GM19463 (cell line): ENCODE results near the gene B3GAT3.
"Not testable (repeated sequence)": the region's sequence is repeated elsewhere in the genome, so short reads cannot be mapped to it uniquely, and the experiment has no call there.

Experiments used
- ATAC-seq: cut with Tn5 transposase; IDR thresholded peaks from one replicate; pipeline ENCODE4 v1.9.1; 2021; ENCODE audit warnings: mild to moderate bottlenecking, moderate library complexity; ENCODE audit not compliant: unreplicated experiment

B3GAT3 gene

DNA sequence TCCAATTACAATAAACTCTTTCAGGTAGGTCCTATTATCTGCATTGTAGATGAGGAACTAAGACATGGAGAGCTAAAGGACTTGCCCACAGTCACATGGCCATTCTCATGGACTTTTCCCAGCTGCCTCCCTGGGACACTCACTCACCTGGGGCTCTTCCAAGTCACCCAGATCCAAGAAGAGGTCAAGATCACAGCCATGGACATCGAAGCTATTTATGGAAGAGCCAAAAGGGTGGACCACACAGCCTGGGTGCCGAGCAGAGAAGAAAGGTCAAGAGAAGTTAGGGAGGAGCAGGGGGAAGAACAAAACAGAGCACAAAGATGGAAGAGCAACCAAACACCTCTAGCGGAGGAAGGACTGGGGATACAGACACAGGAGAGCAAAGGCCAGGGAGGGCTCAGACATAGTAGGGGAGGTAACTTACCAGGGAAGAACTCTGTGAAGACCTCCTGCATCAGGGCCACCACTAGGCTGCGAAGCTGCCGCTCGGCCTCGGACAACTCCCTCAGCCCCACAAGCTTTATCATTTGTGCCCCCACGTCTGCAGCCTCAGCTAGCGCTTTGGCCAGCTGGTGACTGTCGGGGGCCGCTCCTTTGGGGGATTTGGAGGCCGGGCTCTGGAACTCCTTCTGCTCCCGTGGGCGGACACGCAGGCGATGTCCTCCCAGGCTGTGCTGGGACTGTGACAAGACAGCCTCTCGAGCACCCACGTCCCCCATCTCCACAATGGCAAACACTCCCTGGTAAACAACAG is 40.6 kb downstream of the B3GAT3 start:
- ATAC-seq, result no peak

DNA sequence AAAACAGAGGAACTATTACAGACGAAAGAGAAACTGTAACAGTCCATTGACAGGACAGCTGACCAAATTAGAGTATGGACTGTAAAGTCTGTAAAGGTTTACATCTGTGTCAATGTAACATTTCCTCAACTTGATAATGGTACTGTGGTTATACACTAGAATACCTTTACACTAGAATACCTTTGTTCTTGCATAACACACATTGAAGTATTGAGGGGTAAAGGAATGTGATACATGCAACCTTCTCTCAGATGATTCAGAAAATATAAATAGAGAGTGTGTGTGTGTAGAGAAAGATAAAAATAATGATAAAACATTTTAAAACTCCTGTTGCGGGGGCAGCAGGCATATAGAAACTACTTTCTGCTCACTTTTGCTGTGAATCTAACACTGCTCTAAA is 42.5 kb downstream of the B3GAT3 start:
- no peak for ATAC-seq

DNA sequence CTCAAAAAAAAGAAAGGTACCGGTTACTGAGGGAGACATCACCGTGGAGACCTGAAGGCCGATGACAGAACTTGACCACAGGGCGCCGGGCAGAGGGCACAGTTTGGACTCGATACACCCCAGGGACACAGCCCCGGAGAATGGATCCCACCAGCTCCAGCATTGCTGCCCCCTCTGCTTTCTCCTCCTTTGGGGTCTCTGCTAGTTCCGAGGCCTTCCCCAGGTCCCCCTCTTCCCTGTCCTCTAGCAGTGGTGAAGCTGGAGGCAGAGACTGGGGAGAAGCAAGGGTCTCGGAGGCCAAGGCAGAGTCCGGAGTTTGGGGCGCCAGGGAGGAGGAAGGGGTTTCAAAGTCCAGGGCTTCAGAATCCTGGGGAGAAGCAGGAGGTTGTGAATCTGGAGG is 43.2 kb downstream of the B3GAT3 start:
- no peak for ATAC-seq

DNA sequence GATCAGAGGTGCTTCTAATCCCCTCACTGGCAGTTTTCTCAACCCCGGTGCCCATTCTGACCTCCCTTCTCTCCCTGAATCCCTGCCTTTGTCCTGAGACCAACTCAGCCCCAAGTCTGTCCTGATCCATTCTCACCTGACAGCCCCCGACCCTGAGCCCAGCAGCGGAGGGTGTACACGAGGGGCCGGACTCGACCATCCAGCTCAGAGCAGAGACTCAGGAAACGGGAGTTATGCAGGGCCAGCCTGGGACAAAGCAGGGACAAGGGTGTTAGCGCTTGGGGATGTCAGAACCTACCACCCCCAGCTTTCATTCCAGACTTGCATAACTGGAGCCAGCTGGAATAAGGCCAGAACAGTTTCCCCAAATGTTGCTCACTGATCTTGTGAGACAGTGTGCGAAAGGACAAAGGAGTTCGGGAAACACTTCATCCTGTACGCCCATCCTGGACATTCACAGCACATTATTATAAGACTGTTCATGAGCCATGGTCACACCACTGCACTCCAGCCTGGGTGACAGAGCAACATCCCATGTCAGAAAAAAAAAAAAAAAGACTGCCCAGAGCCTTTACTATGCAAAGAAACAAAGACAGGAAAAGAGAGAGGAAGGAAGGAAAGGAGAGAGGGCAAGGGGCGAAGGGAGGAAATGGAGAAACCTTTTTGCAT is 44.6 kb downstream of the B3GAT3 start:
- no peak for ATAC-seq

DNA sequence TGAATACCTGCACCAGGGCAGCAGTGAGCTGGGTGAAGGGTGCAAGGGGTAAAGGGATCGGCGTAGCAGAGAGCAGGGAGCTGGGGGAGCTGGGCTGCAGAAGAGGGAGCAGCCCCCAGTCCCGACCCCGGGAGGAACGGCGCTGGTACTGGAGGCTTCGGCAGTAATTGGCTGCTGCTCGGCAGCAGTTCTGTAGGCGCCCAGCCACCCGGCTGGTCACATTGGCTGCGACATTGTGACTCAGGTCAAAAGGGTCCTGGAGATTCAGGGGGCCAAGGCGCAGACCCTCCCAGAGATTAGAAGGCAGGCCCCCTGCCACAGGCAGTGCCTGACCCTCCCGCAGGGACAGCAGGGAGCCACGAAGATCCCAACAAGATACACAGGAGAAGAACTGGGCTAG is 45.9 kb downstream of the B3GAT3 start:
- no peak for ATAC-seq

DNA sequence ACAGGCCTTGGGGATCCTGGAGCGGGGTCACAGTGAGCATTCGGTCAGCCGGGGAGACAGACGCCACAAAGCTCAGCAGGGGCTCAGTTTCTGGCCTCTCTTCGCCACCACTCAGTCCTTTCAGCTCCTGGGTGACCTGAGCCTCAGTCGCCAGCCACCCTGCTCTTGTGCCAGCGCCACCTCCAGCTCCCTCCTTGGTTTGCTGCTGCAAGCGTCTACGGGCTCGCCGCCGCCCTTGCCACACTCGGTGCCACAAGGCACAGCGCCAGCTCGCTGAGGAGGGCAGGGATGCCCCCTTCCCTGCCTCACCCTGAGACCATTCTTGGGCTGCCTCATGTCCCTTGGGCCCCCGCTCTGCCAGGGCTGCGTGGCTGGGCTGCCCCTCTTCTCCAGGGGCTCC is 46.6 kb downstream of the B3GAT3 start:
- no peak for ATAC-seq

DNA sequence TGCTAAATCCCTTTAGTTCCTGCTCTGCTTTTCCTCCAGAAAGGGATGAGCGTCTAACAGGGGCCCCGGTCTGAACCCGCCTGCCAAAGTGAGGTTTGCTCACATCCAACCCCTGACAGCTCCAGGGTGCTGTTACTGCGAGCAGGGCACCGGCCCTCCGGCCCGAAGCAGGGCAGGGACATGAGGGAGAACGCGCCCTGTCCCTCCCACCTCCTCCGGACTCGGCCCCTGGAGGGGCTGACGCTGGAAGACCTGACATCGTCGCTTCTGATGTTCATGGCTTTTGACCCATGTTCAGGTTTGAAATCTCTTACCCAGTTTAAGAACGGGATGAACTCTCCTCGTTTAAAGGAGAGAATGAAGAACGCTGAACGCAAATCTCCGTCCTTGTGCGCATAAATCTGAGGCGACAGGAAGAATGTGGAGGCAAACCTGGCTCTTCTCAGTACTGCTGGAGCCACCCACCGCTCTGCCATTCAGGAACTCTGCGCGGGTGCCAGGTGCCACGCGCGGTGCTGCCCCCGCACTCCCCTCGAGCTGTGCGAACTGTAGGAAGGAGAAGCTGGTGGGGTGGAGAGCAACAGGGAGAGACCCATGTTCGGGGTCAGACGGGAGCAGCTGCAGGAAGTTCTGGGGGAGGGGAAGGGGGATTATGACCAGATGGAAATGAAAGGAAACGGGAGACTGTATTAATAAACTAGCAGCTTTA is 47.3 kb downstream of the B3GAT3 start:
- peak; percentile 13 for ATAC-seq

DNA sequence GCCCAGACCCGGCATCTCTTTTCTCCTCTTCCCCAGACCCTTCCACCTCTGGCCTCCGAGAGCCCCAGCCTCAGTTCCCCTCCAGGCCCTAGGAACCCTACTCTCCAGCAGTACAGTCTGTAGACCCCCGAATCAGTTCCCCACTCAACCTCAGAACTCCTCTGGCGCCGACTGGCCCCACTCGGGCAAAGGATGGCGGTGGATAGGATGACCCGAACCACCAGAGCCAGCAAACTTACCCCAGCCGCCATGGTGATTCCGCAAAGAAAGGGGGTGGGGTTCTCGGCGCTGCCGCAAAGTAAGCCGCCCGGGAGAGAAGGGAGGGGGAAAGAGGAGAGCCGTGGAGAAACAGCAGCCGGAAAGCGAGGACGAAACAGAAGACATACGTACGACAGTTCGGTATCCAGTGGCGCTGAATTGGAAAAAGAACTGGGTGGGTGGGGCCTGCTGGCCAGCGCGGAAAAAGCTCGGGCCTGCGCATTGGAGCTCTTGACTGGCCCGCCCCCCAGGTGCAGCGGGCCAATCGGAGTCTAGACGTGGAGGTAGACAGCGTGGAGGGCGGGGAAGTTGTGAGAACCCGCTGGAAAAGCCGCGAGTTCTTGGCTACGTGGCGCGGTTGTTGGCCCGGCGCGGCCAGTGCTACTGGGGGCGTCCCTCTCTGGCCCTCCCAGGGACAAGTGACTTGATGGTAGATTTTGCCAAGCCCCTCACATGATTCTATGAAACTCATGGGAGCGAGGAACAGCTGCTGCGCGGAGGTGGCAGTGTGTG is 48.0 kb downstream of the B3GAT3 start, which contains the start of gene EEF1G:
Gene EEF1G (minus strand): TSS at position 300 of the 771 bp plus-strand sequence. CDS start 49 bp downstream, at position 251.
- ATAC-seq, result peak; percentile 89

DNA sequence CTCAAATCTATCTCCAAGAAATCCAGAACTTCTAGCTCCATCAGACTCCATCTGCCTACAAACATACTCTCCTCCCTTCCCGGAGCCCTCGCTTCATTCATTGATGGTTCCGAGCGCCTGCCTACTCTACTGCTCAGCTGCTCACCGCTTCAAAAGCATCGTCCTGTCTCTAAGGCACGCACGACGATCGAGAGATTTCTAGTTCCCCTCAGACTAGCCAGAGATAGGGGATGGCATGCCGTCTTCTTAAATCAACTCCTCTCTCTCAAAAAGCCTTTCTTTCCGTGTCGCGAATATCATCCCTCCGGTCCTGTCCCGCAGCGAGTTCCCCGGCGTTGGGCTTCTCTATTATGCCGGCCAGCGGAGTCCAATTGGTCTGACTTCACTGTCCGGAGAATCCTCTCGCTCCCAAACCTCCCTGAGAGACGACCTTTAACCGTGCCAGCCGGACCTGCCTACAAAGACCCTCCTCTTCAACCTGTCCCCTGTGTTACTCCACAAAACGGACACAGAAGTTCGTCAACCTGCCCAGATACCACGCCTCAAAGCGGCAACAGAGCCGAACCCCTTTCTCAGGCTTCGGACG is 48.7 kb downstream of the B3GAT3 start:
- no peak for ATAC-seq

DNA sequence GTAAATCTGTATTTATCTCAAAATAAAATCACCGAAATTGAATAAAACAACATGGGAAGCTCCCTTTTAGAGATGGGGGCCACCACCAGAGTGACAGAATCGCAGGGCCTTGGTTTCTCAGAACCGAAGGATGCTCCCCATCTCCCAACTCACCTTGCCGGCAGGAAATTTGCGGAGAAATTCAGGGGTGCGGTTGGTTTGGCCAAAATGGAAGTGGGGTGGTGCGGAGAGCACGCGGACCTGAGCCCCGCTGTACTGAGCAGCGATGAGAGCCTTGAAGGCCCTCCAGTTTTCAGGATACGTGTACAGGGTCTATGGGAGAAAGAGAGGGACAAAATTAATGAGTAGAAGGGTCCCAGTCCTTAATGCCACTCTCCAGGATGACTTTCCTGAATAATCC is 49.4 kb downstream of the B3GAT3 start:
- no peak for ATAC-seq

DNA sequence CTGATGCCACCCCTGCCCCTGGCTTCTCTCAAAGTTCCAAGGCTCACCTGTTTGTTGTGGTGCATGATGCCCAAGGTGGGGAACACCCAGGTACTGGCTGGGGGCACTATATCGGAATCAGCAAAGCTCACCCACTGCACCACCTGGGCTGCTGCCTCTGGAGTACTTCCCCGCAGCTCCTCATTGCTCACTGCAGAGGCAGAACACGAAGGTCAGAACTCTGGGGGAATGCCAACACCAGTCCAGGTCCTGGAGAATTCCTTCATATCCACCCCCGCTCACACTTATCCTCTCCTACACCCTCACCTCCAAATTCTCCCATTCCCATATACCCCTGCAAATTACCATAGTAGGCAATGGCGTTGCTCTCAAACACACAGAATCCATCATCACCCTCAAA is 50.3 kb downstream of the B3GAT3 start:
- ATAC-seq, result not testable (repeated sequence)

DNA sequence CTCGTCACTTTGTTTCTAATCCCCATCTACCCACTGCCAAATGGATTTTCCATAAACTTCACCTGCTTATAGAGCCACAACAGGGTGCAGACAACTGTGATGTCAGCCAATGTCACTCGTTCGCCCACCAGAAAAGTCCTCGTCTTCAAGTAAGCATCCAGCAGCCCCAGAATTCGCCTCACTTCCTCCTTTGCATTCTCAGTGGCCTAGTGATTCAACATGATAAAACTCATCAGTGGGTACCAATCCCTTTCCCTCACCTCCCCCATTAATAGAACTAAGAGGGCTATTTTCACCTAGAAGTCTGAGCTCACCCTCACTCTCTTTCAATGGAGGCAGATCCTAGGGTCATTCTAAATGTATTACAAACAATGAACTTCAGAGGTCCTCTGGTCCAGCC is 50.9 kb downstream of the B3GAT3 start:
- not testable (repeated sequence) for ATAC-seq

DNA sequence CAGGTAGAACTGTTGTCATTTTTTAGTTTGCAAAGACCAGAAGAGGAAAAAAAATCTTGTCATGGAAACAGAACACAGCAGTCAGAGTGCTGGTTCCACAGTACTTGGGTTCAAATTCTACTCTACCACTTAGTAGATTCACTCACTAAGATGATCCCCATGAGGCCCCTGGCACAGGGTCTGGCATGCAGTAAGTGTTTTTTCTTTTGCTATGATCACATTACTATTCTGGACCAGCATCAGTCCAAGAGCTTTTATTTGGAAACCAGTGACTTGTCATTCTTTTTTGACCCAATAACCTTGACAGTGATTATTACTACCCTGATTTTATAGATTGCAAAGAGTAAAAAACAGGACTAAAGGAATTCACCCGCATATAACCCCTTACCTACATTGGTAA is 52.2 kb downstream of the B3GAT3 start:
- ATAC-seq, result no peak

DNA sequence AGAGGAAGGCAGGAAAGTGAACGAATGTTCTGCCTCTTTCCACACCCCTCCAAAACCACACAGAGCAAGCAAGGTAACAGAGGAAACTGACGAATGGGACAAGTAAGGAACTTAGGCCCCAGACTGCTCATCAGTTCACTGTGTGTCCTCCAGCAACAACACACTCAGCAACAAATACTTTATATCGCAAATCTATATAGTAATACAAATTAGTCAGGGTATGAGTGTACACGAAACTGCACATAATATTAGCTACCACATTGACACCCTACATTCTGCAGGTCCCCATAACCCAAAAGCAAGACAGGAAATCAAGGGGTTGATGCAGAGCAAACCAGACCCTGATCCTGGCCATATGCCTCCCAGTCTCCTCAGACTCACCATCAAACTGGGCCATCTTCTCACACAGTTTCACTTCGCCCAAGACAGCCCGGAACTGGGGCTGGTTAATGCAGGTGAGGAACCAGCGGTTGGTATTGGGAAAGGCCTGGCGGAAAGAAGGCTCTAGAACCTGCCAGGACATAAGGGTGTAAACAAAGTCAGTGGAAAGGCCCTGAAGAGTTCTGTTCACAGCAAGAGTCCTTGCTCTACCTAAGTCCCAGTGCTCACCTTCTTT is 54.7 kb downstream of the B3GAT3 start:
- ATAC-seq, result no peak

DNA sequence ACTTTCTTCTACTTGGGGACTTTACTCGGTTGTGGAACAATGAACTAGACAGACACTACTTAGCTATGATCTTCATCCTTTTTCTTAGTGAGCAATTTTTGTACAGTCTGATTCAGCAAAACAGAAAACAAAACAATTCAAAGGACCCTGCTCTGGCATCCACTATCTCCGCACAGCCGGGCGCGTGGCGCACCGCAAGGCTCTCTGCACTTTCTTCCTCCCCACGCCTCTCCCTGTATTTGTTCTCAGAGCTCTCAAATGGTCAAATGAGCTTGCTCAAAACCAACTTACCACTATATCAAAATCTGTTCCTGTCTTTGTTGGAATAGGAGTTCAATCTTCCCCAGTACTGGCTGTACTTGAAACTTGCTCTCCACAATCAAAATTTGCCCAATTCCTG is 55.5 kb downstream of the B3GAT3 start:
- ATAC-seq, result no peak
